Right cardiac atrium (tissue), 5 donors: ENCODE measurements around the gene UBE2D1. TPM values are rescaled to one million over a fixed set of nuclear protein-coding genes. Genes with fewer than 3 reads are reported as not detected.

Experiments
- ATAC-seq, 2 donors: fragments of 200-7000 bp; cut with Tn5 transposase; one replicate each; pipeline versions ENCODE4 v1.8.0 to v1.9.1; 2020; ENCODE audit warnings: moderate library complexity in 2 of 2, mild to moderate bottlenecking in 1 of 2
- DNase-seq, 3 donors: peaks; one replicate each; pipeline ENCODE4 v3.0.0-alpha.2; 2020
- H3K27ac ChIP-seq: one replicate; pipeline ENCODE4 v1.5.1; 2013; ENCODE audit warnings: mild to moderate bottlenecking, low read length, control low read depth, moderate library complexity
- H3K27me3 ChIP-seq: one replicate; pipeline ENCODE4 v1.6.1; 2013; ENCODE audit not compliant: control insufficient read depth, insufficient read depth
- H3K4me1 ChIP-seq: one replicate; pipeline ENCODE4 v1.6.1; 2013; ENCODE audit warnings: low read length; ENCODE audit not compliant: control insufficient read depth, insufficient read depth
- H3K4me3 ChIP-seq: one replicate; pipeline ENCODE4 v1.5.1; 2013; ENCODE audit warnings: low read length, control low read depth
- H3K9me3 ChIP-seq: one replicate; pipeline ENCODE4 v1.6.1; 2013; ENCODE audit warnings: low read length; ENCODE audit not compliant: control insufficient read depth
- WGBS: extraction: QIAGEN DNeasy Blood & Tissue Kit; methylation state at CpG from one replicate; pipeline ENCODE4 v1.1.7; 2013; 5-methylcytosine and 5-hydroxymethylcytosine counted together
- intact Hi-C, 4 donors: fragments of 100-400 bp; cut with DNase I; formaldehyde crosslinking; loops; one replicate each; pipeline versions ENCODE4 v1.11.0 to v1.14.0; 2022 to 2023
- polyA plus RNA-seq: library from polyadenylated mRNA; stranded (reverse); fragments of 200-250 nt; gene quantifications from one replicate; pipeline ENCODE4 v1.2.3, GENCODE V29; 2013
- total RNA-seq, 4 donors: library from RNA; stranded (reverse); fragmentation: NEBNext Ultra II Directional; extraction: Animal tissue kit (Norgen Biotek cat#: 25700); gene quantifications; one replicate each; pipeline ENCODE4 v1.2.1, GENCODE V29; 2021
- donor health status: healthy with polysubstance abuse.
- donor health status: DM: no; HTN: yes; CAD: no.
- donor health status: DM: no; HTN: no; CAD: no.
- donor health status: DM: no; HTN: yes; CAD: no; lungs with severe emphysema.
- donor health status: DM: yes; HTN: yes; CAD: no.

The UBE2D1 gene
- total and polyA plus RNA-seq, 5 donors, result 28.0 to 40.3 (median 35.4) TPM

DNA sequence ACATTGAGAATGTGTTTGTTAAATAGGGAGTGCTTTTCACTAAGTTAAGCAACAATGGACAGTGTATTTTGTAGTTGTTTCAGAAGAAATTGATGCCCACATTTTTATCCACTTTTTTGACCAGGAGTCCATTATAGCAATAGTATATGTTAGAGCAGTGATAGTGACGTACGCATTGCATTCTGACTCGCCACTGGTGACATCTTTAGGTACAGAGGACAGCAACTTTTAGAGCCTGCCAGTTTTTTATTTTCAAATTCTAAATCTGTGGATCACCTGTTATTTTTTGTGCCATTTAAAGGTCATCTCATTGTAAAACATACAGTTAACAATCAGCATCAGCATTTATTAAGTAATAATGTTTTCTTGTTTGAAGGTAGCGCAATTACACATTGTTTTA, 1.4 kb downstream of the UBE2D1 start:
- 80% methylated on average over 4 of the region's 4 CpGs for WGBS
- intact Hi-C loops, result loop anchor here in 1 of 4 donors (5.0 kb wide), 1 partner anchor 51 kb away; the partner anchor contains the start of gene TFAM
- ATAC-seq (no peak), DNase-seq (no peak)
- H3K9me3 ChIP-seq, result no peaks in the 10 kb centered on the region
- no peaks in the 10 kb centered on the region for H3K4me1 ChIP-seq
- no peaks in the 10 kb centered on the region for H3K27me3 ChIP-seq
- H3K27ac ChIP-seq, result no peak overlapping the region
- H3K4me3 ChIP-seq, result peak overlapping the region; percentile 85

DNA sequence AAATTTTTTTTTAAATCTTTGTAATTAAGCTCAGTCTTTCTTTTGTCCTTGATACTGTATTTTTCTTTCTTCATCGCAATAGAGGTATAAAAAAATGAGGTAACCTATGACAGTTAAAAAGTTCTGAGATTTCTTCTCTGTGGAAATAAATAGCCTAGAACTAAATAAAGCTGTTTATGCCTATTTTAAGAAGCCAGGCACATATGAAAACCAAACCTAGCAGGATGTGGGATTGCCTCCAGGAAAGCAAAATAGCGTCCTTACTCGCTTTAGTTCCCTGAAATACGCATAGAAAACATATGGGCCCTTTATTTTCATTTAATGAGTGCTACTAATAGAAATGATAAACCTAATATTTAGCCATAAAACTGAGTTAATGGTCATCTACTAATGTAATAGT, 6.6 kb downstream of the UBE2D1 start:
- DNase-seq, result no peak
- WGBS, result 50% methylated on average over 4 of the region's 4 CpGs
- Histone ChIP-seq H3K27ac (no peak overlapping the region), H3K4me3 (no peak overlapping the region), H3K4me1 (no peaks in the 10 kb centered on the region), H3K9me3 (no peaks in the 10 kb centered on the region), H3K27me3 (no peaks in the 10 kb centered on the region)
- intact Hi-C loops, result no loop called here
- no peak for ATAC-seq

DNA sequence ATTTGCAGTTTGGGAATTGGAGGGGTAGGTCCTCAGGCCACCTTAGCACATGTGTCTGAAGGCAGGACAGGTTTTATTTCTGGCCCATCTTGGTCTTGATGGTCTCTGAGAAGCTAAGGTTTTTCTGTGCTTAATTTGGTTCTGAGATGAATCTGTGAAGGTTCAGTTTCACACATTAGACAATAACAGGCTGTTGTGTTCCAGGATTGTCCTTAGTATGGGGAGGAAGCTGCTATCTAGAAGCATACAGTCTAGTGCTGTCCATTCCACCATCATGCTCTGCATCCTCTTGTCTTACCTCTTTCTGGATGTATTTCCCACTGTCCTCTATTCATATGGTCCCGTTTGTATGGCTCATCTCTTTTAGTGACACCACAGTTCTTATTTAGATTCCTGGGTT, 7.1 kb downstream of the UBE2D1 start:
- no peak for ATAC-seq
- 83% methylated on average over 1 of the region's 1 CpG for WGBS
- Histone ChIP-seq H3K4me1 (no peaks in the 10 kb centered on the region), H3K4me3 (no peak overlapping the region), H3K27ac (no peak overlapping the region), H3K27me3 (no peaks in the 10 kb centered on the region), H3K9me3 (no peaks in the 10 kb centered on the region)
- no peak for DNase-seq
- intact Hi-C loops, result no loop called here

DNA sequence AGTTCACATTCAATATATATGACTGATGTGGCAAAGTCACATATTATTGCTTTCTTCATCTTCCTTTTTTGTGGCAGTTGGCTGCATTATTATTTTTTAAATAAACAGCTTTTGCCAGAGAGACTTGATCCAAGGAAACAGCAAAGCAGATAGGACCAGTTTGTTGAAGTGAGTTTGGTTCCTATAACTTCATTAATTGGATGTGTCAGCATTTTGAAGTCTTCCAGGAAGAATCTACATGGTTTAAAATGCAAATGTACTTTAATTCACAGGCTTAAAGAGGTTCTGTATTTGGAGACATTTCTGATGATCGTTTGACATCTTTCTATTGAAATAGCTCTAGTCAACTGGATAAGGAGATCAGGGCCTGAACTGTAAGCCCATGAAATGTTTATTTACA, 13.2 kb downstream of the UBE2D1 start:
- ATAC-seq (no peak), DNase-seq (no peak)
- intact Hi-C loops, result no loop called here
- peaks cover 1% of the 10 kb centered on the region for H3K4me1 ChIP-seq
- no peaks in the 10 kb centered on the region for H3K27me3 ChIP-seq
- H3K27ac ChIP-seq, result no peak overlapping the region
- H3K9me3 ChIP-seq, result no peaks in the 10 kb centered on the region
- H3K4me3 ChIP-seq, result no peak overlapping the region
- WGBS, result 53% methylated on average over 1 of the region's 1 CpG

DNA sequence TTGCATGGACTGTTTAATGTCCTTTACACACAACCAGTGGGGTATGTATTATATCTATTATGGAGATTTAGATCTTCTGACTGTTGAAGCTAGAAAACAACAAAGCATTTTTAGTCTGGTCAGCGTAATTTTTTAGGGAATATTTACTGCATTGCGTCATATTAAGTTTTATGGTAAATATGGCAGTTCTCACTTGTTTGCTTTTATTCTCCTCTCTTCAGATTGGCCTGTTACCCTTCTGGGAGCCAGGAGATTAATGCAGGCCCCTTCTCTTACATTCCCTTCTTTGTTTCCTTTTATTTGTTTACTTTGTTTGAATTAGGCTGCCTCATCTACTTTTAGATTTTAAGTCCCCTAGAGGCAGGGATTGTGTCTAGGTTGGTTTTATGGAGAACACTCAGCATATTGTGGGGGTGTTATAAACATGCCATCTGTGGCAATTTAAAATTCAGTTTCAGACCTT, 13.8 kb downstream of the UBE2D1 start:
- intact Hi-C loops, result no loop called here
- ATAC-seq (no peak), DNase-seq (no peak)
- Histone ChIP-seq H3K27ac (no peak overlapping the region), H3K9me3 (no peaks in the 10 kb centered on the region), H3K27me3 (no peaks in the 10 kb centered on the region), H3K4me1 (peaks cover 1% of the 10 kb centered on the region), H3K4me3 (no peak overlapping the region)
- 93% methylated on average over 2 of the region's 2 CpGs for WGBS

DNA sequence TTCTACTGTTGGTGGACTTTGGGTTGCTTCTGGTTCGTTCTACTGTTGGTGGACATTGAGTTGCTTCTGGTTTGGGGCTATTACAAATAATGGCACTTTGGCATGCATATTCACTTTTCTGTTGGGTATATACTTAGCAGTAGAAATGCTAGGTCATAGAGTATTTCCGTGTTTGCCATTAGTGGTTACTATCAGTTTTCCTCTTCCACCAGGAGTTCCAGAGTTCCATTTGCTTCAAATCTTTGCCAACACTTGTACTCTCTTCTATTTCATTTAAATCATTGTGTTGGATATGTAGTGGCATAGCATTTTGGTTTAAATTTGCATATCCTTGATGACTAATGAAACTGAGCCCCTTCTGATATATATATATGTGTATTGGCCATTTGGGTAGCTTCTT, 15.2 kb downstream of the UBE2D1 start:
- H3K27me3 ChIP-seq, result no peaks in the 10 kb centered on the region
- no peak overlapping the region for H3K4me3 ChIP-seq
- intact Hi-C loops, result no loop called here
- WGBS, result 91% methylated on average over 2 of the region's 2 CpGs
- H3K4me1 ChIP-seq, result peaks cover 1% of the 10 kb centered on the region
- H3K27ac ChIP-seq, result no peak overlapping the region
- no peak for DNase-seq
- ATAC-seq, result no peak
- H3K9me3 ChIP-seq, result no peaks in the 10 kb centered on the region

DNA sequence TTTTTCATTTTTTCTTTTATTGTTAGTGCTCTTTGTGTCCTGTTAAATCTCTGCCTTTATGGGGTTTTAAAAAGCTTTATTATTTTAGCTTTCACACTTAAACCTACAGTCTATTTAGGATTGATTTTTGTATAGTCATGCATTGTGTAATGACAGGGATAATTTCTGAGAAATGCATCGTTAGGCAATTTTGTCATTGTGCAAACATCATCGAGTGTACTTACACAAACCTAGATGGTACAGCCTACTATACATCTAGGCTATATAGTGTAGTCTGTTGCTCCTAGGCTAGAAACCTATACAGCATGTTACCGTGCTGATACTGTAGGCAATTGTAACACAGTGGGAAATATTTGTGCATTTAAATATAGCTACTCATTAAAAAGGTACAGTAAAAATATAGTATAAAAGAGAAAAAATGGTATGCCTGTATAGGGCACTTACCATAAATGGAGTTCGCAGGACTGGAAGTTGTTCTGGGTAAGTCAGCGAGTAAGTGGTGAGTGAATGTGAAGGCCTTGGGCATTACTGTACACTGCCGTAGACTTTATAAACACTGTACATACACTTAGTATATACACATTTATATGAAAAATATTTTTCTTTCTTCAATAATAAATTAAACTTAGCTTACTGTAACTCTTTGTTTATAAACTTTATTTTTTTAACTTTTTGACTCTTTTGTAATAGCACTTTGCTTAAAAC, 16.0 kb downstream of the UBE2D1 start:
- no peak for ATAC-seq
- Histone ChIP-seq H3K4me3 (no peak overlapping the region), H3K4me1 (peaks cover 1% of the 10 kb centered on the region), H3K27ac (no peak overlapping the region), H3K9me3 (no peaks in the 10 kb centered on the region), H3K27me3 (no peaks in the 10 kb centered on the region)
- intact Hi-C loops, result no loop called here
- WGBS, result 84% methylated on average over 6 of the region's 6 CpGs
- no peak for DNase-seq

DNA sequence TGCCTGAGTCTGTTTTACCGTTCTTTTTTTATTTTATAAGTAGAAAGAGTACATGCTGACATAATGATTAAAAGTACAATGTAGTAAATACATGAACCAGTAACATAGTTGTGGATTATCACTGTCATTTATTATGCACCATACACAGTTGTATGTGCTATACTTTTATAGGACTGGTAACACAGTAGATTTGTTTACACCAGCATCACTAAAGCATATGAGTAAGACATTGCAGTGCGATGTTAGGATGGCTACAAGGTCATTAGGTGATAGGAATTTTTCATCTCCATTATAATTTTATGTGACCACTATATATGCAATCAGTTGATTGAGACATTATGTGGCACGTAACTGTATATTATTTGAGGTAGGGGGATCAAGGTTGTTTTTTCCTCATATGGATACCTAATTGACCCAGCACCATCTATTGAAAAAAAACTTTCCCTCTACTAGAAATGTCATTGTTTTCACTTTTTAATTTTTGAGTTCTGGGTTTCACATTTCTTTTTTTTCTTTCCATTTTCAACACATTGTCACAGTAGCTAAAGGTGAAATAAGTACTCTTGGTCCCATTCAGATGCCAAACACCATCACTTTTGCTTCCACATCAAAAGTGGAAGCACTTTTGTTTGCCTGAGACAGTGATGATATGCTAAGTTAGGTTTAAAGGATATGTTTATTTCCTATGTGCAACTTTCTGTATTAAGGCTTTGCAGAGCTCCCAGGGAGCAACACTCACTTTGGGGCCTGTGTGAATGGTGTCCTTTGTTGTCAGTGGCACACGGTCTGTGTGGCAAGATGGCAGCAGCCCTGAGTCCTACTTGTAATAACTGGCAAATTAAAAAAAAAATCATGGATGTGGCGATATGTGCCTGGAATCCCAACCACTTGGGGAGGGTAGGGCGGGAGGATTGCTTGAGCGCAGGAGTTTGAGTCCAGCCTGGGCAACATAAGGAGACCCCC, 17.1 kb downstream of the UBE2D1 start:
- no peak for ATAC-seq
- H3K27ac ChIP-seq, result no peak overlapping the region
- H3K4me3 ChIP-seq, result no peak overlapping the region
- peaks cover 1% of the 10 kb centered on the region for H3K4me1 ChIP-seq
- no peak for DNase-seq
- no peaks in the 10 kb centered on the region for H3K9me3 ChIP-seq
- H3K27me3 ChIP-seq, result no peaks in the 10 kb centered on the region
- intact Hi-C loops, result no loop called here
- WGBS, result 93% methylated on average over 7 of the region's 7 CpGs

DNA sequence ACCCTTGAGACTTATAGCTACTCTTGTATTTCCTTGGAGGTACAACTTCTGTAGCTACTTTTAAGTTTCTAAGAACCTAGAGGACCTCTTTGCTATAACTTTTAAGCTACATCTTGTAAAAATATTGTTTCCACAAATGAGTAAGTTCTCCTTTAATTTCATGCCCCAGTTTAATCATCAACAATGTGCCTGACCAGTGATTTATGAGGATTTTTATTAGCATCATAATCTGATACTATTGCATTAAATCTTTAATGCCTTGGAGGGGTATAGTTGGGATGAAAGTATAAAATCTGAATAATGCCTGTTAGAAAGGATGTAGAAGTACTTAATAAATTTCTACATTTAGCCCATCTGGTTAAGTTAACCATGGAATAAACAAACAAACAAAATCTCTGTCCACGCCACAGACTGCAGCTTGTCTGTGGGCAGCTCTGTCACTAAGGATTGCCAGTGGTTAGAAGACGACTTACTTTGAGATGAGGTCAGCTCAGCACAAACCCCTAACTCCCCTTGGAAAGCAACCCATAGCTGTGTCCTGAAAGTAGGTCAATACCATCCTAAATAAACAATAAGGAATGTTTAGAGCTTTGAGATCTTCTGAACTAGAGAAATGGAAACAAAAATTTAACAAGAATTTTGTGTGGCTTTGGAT, 18.3 kb downstream of the UBE2D1 start:
- no peaks in the 10 kb centered on the region for H3K27me3 ChIP-seq
- H3K4me1 ChIP-seq, result peaks cover 1% of the 10 kb centered on the region
- intact Hi-C loops, result no loop called here
- no peak overlapping the region for H3K27ac ChIP-seq
- no peak for DNase-seq
- ATAC-seq, result no peak
- no peaks in the 10 kb centered on the region for H3K9me3 ChIP-seq
- no peak overlapping the region for H3K4me3 ChIP-seq
- 58% methylated on average over 2 of the region's 2 CpGs for WGBS

DNA sequence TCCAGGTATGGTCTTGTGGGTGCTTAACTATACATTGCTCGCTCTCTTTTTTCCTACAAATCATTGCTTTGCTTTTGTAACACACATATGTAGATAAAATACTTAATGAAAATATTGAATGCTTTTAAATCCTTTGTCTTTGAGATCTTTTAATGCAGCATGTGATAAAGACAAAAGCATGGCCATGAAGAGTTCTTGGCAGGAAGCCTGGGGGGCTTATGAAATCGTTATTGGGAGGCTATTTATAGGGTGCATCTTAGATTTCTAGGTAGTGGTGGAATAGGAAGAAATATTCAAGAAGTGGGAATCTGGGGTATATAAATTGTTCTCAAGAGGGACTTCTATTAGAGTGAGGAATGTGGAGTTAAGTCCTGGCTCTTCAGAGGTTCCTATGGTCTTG, 21.9 kb downstream of the UBE2D1 start:
- ATAC-seq, result no peak
- 49% methylated on average over 2 of the region's 2 CpGs for WGBS
- Histone ChIP-seq H3K4me1 (no peaks in the 10 kb centered on the region), H3K27me3 (no peaks in the 10 kb centered on the region), H3K9me3 (no peaks in the 10 kb centered on the region), H3K27ac (no peak overlapping the region), H3K4me3 (no peak overlapping the region)
- intact Hi-C loops, result no loop called here
- no peak for DNase-seq
